OCI-M1 (cell line): ENCODE results near the gene IGFLR1.

Experiments
- DNase-seq: peaks from one replicate; lab custom pipeline; 2025; lab: John Stamatoyannopoulos, UW

Gene IGFLR1

DNA sequence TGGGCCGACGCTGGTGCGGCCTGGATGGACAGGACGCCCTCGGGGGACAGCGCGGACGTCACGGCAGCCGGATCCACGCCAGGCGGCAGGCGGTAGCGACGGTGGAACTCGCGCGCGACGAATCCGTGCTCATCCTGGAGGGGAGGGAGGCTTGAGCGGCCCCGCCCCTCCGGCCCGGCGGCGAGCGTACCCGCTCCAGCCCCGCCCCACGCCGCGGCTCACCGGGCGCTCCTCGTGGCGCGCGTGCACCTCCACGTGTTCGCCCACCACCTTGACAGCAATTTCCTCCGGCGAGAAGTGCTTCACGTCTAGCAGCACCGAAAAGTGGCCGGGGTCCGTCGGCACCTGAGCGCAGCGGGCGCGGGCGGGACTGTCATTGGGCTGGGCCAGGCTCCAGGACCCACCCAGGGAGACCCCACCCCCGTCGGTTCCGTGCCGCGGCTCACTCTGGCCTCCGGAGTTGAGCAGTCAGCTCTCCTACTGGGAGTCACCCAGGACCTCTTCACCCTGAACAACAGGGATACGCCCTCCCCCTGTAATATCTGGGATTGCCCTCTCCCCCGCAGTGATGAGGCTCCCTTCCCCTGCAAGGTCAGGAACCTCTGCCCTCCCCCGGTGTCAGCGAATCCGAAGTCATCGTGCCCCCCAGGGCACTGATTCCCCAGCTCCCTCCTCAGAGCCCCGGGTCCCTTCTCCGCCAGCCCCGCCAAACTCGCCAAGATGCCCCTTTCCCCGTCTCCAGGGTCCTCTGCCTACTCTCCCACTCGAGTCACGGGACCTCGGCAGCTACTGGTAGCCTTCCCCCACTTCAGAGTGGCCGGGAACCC, 13.5 kb upstream of the IGFLR1 start:
- no peak for DNase-seq

DNA sequence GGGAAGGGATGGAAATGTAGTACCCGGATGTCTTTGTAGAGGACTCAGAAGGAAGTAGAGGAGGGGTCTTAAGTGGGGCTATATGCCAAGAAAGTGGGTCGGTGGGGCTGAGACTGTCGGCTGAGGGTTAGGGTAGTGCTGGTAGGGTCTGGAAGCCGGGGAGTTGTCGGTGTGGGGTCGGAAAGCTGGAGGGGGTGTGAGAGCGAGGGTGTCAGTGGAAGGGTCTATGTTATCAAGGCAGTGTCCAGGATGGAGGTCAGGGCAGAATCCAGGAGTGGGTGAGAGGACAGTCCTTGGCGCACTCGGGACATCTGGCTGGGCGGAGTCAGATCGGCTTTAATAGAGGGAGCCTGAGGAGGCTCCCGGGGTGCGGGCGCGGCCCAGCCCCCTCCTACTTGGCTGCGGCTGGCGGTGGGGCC, 12.9 kb upstream of the IGFLR1 start:
- DNase-seq = no peak

DNA sequence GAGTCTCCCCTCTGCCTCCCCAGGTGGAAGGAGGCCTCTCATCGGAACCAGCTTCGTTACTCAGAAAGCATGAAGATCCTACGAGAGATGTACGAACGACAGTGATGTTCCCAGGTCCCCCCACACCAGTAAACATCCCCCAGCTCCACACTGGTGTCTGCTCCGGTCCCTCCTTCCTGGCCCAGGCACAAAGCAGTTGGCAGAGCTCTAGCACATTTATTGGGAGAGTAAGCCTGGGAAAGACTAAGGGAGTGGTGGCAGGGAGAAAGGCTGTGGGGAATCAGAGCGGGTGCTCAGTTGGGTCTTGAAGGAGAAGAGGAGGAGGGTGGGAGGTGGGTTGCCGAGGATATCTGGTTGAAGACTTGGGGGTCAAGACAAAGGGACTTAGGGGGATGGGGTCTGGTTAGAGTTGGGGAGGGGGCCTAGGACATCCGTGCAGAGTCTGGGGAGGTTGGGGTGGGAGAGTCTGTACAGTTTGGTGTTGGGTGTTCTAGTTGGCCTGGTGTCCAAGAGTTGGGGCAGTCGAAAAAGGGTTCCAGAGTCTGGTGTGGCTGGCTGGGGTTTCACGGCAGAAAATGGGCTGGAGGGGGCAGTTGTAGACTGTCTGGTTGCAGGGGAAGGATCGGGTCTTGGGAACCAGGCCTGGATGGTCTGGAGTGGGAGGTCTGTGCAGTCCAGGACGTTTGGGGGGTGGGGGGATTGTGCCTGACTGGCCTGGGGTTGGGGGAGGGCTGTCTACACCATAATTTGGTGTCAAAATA, 12.3 kb upstream of the IGFLR1 start:
- DNase-seq = no peak

DNA sequence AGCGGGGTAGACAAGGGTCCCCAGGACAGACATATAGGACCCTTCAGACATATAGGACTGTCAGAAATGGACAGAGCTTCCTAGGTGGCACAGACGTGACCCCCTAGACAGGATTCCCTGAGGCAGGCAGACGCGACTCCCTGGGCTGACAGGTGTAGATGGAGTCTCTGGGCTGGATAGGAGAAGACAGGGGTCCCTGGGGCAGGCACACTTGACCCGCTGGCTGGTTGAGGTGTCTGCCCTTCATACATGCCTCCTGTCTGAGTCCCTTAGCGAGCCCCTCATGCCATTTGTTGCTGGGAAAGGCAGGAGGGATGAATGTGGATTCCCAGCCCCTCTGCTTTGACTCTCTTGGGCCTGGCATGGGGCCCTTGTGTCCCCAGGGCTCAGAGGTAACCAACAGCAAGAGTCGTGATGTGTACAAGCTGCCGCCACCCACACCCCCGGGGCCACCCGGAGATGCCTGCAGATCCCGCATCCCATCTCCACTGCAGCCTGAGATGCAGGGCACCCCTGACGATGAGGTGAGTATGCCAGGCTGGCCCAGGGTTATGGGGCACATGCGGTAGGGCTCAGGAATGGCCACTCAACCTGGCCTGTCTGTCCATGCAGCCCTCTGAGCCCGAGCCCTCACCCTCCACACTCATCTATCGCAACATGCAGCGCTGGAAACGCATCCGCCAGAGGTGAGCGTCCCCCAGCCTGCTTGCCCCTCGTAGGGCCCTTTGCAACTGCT, 11.6 kb upstream of the IGFLR1 start:
- DNase-seq = no peak

DNA sequence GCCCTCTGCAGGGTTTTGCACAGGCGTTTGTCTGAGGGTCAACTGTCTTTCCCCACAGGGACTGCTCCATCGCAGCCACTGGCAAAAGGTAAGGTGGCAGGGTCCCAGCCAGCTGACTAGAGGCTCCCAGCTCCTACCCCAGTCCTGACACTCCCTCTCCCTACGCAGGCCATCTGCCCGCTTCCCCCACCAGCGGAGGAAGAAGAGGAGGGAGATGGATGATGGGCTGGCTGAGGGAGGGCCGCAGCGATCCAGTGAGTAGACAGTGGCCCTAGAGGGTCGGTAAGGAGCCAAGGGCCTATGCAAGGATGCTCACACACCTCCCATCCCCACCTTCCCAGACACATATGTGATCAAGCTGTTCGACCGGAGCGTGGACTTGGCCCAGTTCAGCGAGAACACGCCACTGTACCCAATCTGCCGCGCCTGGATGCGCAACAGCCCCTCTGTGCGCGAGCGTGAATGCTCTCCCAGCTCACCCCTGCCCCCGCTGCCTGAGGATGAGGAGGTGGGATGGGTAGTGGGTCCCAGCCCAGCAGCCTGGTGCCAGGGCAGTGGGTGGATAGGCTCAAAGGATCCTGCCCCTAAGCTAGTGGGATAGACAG, 10.6 kb upstream of the IGFLR1 start:
- DNase-seq = no peak

GRCh38 chr19:35751839-35752745, 9.8 kb upstream of the IGFLR1 start:
- DNase-seq = no peak

DNA sequence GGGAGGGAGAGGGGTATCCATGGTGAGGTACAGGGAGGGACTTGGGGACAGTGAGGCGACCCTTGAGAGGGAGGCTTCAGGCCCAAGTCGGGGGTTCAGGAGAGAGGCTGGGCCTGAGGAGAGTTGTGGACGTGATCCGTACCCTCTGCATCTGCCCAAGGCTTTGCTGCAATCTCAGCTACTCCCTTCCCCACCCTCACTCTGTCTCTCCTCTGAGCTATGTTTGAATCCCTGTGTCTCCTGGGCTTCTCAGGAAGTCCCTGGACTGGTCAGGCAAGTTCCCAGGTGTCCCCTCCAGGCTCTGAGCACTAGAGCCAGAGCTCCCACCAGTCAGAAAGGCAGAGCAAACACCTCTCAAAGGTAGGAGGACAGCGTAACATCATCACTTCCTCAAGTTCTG, 7.9 kb upstream of the IGFLR1 start:
- no peak for DNase-seq

GRCh38 chr19:35748106-35749020, 6.1 kb upstream of the IGFLR1 start, which contains the start of gene LIN37:
Gene LIN37 (plus strand): TSS chr19:35748576. CDS start chr19:35748725, 149 bp downstream.
- DNase-seq = peak; percentile 100

DNA sequence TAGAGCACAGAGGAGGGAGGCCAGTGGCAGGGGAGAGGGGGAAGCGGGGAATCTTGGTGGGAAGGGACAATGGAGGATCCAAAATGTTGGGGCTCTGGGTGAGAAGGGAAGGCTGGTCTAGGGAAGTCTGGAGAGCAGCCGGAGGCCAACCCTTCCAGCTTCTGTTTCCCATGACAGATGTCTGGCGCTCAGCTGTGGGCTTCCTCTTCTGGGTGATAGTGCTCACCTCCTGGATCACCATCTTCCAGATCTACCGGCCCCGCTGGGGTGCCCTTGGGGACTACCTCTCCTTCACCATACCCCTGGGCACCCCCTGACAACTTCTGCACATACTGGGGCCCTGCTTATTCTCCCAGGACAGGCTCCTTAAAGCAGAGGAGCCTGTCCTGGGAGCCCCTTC, 4.3 kb upstream of the IGFLR1 start:
- no peak for DNase-seq

GRCh38 chr19:35746087-35746462, 3.8 kb upstream of the IGFLR1 start:
- DNase-seq = no peak

GRCh38 chr19:35745328-35746086, 3.3 kb upstream of the IGFLR1 start, which contains the start of the genes PSENEN and U2AF1L4:
Gene PSENEN (plus strand): TSS chr19:35745651. CDS start chr19:35745931, 280 bp downstream.
Gene U2AF1L4 (minus strand): TSS chr19:35745418. CDS start chr19:35745391, 27 bp downstream.
- DNase-seq = peak; percentile 100

DNA sequence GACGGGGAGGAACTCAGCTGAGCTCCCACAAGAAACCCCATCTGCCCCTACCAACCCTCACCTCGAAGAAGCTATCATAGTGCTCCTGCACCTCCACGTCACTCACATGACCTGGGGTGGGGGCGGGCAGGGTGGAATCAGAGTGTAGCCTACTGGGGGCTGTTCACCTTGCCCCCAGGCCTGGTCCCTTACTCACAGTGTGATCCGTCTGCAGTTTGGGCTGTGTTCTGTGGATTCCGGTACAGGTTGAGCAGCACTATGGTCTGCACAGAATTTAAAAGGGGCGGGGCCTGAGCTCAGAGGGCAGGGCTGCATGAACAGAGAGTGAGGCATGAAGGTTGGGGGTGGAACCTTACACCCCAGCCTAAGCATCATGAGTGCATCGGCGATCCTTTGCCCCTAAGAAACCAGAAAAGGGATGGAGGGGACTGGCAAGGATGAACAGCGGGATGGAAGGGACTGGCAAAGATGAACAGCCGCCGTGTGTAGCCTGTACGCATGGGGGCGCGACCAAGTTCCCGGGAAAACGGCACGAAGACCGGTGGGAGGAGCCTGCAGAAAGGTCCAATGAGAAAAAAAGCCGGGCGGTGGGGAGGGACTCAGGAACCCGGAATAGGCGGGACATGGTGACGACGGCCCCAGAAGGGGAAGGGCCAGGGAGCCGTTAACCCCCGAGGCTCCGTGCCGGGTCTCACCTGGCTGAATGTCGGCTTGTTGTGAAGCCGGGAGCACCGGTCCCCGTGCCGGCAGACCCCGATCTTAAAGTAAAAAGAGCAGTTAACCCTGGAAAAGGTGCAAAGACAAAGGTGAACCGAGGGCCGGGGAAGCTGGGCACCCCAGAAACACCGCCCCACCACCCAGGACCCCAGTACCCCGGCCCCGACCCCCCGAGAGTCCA, 2.4 kb upstream of the IGFLR1 start:
- DNase-seq = peak; percentile 99

DNA sequence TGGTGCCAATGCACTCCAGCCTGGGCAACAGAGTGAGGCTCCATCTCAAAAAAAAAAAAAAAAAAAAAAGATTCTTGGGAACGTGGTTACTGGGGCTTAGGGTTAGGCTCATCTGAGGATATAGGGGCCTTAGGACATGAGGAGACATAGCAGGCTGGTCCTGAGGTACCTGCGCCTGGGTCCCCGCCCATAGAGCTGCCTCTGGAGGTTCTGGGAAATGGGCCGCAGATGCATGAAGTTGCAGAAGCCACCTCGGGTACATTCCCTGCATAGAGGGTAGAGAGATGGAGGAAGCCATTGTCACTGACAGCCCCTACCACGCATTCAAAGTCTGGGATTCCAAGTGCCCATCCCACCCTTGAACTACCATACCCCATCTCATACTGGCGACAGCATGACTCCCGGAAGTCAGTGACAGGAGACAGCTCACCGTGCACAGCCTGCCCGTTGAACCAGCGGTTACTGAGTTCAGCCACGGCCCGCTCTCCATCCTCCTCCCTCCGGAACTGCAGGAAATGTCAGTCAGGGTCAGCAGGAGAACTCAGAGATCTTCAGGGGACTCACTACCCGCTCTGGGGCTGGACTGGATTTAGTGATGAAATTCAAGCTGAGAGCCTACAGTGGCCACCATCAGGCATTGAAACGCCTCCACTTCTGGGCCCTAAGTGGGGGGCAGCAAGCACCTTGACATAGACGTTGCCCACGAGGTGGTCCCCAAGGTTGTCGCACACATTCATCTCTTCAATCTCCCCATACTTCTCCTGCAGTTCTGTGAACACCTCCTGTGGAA, 1.6 kb upstream of the IGFLR1 start:
- no peak for DNase-seq

- DNase-seq = no peak
These were observed 1.1 kb downstream of the IGFLR1 start for GRCh38 chr19:35741203-35741515.

GRCh38 chr19:35740423-35741202, 1.6 kb downstream of the IGFLR1 start:
- peak; percentile 100 for DNase-seq

GRCh38 chr19:35740108-35740422, 2.2 kb downstream of the IGFLR1 start:
- DNase-seq = no peak
